ENCODE data around the gene ESRRB. TPM values are rescaled to one million over a fixed set of nuclear protein-coding genes. Genes with fewer than 3 reads are reported as not detected.

ESRRB gene
- total RNA-seq, 1 donor = under 0.01 TPM

- Histone ChIP-seq H3K27ac (ENCODE audit: low read depth, low read length) (no peak overlapping the region), H3K79me2 (ENCODE audit: insufficient read depth, low read length) (no peaks in the 10 kb centered on the region), H3K36me3 (ENCODE audit: insufficient read depth, low read length) (no peaks in the 10 kb centered on the region), H3K27me3 (ENCODE audit: insufficient read depth, low read length) (no peaks in the 10 kb centered on the region), H4K20me1 (ENCODE audit: insufficient read depth, low read length) (no peaks in the 10 kb centered on the region), H3K4me1 (ENCODE audit: insufficient read depth, low read length) (no peaks in the 10 kb centered on the region), H3K4me2 (ENCODE audit: insufficient read depth, low read length) (no peak overlapping the region), H3K9me3 (ENCODE audit: low read depth, low read length) (no peaks in the 10 kb centered on the region), H2AFZ (ENCODE audit: low read length) (no peak overlapping the region), H3K4me3 (ENCODE audit: insufficient read depth, low read length) (no peak overlapping the region)
- no peak for DNase-seq (ENCODE audit: insufficient read length, low spot score, missing footprints)
- TF ChIP-seq, protein P1, sequence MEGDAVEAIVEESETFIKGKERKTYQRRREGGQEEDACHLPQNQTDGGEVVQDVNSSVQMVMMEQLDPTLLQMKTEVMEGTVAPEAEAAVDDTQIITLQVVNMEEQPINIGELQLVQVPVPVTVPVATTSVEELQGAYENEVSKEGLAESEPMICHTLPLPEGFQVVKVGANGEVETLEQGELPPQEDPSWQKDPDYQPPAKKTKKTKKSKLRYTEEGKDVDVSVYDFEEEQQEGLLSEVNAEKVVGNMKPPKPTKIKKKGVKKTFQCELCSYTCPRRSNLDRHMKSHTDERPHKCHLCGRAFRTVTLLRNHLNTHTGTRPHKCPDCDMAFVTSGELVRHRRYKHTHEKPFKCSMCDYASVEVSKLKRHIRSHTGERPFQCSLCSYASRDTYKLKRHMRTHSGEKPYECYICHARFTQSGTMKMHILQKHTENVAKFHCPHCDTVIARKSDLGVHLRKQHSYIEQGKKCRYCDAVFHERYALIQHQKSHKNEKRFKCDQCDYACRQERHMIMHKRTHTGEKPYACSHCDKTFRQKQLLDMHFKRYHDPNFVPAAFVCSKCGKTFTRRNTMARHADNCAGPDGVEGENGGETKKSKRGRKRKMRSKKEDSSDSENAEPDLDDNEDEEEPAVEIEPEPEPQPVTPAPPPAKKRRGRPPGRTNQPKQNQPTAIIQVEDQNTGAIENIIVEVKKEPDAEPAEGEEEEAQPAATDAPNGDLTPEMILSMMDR (IDR thresholded peaks at IDR 0.05; ENCODE audit: extremely low read depth, low read depth, low read length) = no peak
These were observed 48.4 kb downstream of the ESRRB start for GRCh38 chr14:76424359-76424758.

DNA sequence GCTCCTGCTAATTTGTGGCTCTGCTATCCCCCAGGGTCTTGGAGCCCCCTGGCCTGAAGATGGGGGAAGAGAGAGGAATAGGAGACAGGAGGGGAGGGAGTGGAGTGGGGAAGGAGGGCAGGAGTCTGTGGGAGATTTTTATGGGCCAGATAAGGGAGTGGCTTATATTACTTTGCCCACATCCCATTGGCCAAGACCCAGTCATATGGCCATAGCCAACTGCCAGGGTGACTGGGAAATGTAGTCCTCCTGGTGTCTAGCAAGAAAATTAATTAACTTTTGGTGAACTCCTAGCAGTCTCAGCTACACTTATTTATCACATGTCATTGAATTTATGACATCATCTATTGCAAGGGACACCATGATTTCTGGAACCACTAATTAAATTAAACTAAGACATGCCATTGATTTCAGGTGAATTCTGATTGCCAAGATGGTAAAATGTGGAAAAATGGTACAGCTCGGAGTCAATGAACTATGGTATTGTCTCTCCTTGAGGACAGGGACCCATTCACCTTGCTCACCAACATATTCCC, 50.3 kb downstream of the ESRRB start:
- TF ChIP-seq, protein P1 (IDR thresholded peaks at IDR 0.05; ENCODE audit: extremely low read depth, low read depth, low read length) = no peak
- H3K27me3 ChIP-seq (ENCODE audit: insufficient read depth, low read length) = no peaks in the 10 kb centered on the region
- H3K4me2 ChIP-seq (ENCODE audit: insufficient read depth, low read length) = no peak overlapping the region
- H3K9me3 ChIP-seq (ENCODE audit: low read depth, low read length) = no peaks in the 10 kb centered on the region
- H3K36me3 ChIP-seq (ENCODE audit: insufficient read depth, low read length) = no peaks in the 10 kb centered on the region
- H3K4me3 ChIP-seq (ENCODE audit: insufficient read depth, low read length) = no peak overlapping the region
- H2AFZ ChIP-seq (ENCODE audit: low read length) = no peak overlapping the region
- no peaks in the 10 kb centered on the region for H4K20me1 ChIP-seq (ENCODE audit: insufficient read depth, low read length)
- H3K27ac ChIP-seq (ENCODE audit: low read depth, low read length) = no peak overlapping the region
- DNase-seq (ENCODE audit: insufficient read length, low spot score, missing footprints) = no peak
- no peaks in the 10 kb centered on the region for H3K4me1 ChIP-seq (ENCODE audit: insufficient read depth, low read length)
- no peaks in the 10 kb centered on the region for H3K79me2 ChIP-seq (ENCODE audit: insufficient read depth, low read length)

- Histone ChIP-seq H3K4me3 (ENCODE audit: insufficient read depth, low read length) (no peak overlapping the region), H3K79me2 (ENCODE audit: insufficient read depth, low read length) (no peaks in the 10 kb centered on the region), H3K27me3 (ENCODE audit: insufficient read depth, low read length) (no peaks in the 10 kb centered on the region), H3K4me2 (ENCODE audit: insufficient read depth, low read length) (no peak overlapping the region), H2AFZ (ENCODE audit: low read length) (no peak overlapping the region), H4K20me1 (ENCODE audit: insufficient read depth, low read length) (no peaks in the 10 kb centered on the region), H3K27ac (ENCODE audit: low read depth, low read length) (no peak overlapping the region), H3K9me3 (ENCODE audit: low read depth, low read length) (no peaks in the 10 kb centered on the region), H3K4me1 (ENCODE audit: insufficient read depth, low read length) (no peaks in the 10 kb centered on the region), H3K36me3 (ENCODE audit: insufficient read depth, low read length) (no peaks in the 10 kb centered on the region)
- no peak for DNase-seq (ENCODE audit: insufficient read length, low spot score, missing footprints)
- TF ChIP-seq, protein P1 (IDR thresholded peaks at IDR 0.05; ENCODE audit: extremely low read depth, low read depth, low read length) = no peak
These were observed 52.7 kb downstream of the ESRRB start for GRCh38 chr14:76428611-76429010.

DNA sequence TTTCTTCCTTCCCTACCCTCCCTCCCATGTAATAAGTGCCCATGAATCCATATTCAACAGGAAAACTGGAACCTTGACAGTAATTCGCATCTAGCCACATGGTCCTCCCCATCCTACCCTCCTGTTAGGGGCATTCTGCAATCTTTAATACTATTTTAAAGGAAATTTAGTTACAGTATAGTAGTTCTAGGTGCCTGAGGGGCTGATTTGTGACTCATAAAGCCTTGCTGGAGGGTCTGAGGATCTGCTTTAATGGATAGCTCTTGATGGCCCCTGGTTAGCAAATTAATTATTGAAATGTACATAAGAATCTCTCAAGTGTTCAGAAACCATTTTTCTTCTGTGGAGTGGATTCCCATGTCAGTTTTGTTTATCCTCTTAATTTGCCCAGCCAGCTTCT, 54.1 kb downstream of the ESRRB start:
- Histone ChIP-seq H3K27ac (ENCODE audit: low read depth, low read length) (no peak overlapping the region), H3K27me3 (ENCODE audit: insufficient read depth, low read length) (no peaks in the 10 kb centered on the region), H3K79me2 (ENCODE audit: insufficient read depth, low read length) (no peaks in the 10 kb centered on the region), H4K20me1 (ENCODE audit: insufficient read depth, low read length) (no peaks in the 10 kb centered on the region), H3K4me3 (ENCODE audit: insufficient read depth, low read length) (no peak overlapping the region), H3K9me3 (ENCODE audit: low read depth, low read length) (no peaks in the 10 kb centered on the region), H3K4me1 (ENCODE audit: insufficient read depth, low read length) (no peaks in the 10 kb centered on the region), H3K36me3 (ENCODE audit: insufficient read depth, low read length) (no peaks in the 10 kb centered on the region), H3K4me2 (ENCODE audit: insufficient read depth, low read length) (no peak overlapping the region), H2AFZ (ENCODE audit: low read length) (no peak overlapping the region)
- TF ChIP-seq, protein P1 (IDR thresholded peaks at IDR 0.05; ENCODE audit: extremely low read depth, low read depth, low read length) = no peak
- DNase-seq (ENCODE audit: insufficient read length, low spot score, missing footprints) = no peak
